Measurements from ENCODE around the gene OVCH1.

- TF ChIP-seq POLR2A (IDR thresholded peaks at IDR 0.05; ENCODE audit: low read length) (no peak), GATA1 (IDR thresholded peaks at IDR 0.05; ENCODE audit: low read depth, low read length) (no peak)
Measured at GRCh38 chr12:29431513-29431912, 66.0 kb downstream of the OVCH1 start.
